ENCODE measurements around the gene SH3D19.
"Not testable (repeated sequence)": the region's sequence is repeated elsewhere in the genome, so short reads cannot be mapped to it uniquely, and the experiment has no call there.

SH3D19 gene

DNA sequence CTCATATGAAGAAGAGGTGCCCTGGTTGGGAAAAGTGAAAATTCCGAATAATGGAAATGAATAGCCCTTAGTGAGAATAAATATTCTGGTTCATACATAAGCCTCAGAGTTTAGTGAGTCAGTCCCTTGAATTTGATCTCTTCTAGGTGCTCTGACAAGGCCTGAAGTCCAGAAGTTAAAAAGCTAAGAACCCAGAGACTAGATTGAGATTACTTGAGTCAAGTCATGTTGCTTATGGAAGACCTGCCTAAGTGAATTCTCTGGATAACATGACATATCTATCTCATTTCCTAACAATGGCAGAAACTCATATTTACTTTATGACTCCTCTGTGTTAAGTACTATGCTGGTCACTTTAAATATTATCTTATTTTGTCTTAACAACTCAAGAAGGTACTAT lies 58.9 kb downstream of the SH3D19 start:
- TF ChIP-seq CTCF (IDR thresholded peaks at IDR 0.05; ENCODE audit: control insufficient read depth, insufficient read depth, low read depth, low read length, missing control alignments): no peak
- DNase-seq (ENCODE audit: low read depth): no peak
- no peak overlapping the region for H3K4me3 ChIP-seq (ENCODE audit: control insufficient read depth, low read depth, low read length)

DNA sequence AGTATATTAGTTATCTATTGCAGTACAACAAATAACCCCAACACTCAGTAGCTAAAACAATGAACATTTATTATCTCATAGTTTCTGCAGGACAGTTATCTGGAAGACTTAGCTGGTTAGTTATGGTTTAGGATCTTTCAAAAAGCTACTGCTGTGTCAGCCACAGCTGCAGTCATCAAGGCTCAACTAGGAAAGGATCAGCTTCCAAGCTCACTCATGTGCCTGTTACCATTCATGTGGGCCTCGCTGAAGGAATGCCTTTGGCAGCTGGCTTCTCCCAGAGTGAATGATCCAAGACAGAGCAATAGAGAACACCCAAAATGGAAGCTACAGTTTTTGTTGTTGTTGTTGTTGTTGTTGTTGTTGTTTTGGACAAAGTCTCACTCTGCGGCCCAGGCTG lies 62.0 kb downstream of the SH3D19 start:
- H3K4me3 ChIP-seq (ENCODE audit: control insufficient read depth, low read depth, low read length): no peak overlapping the region
- TF ChIP-seq CTCF (IDR thresholded peaks at IDR 0.05; ENCODE audit: control insufficient read depth, insufficient read depth, low read depth, low read length, missing control alignments): no peak
- no peak for DNase-seq (ENCODE audit: low read depth)

DNA sequence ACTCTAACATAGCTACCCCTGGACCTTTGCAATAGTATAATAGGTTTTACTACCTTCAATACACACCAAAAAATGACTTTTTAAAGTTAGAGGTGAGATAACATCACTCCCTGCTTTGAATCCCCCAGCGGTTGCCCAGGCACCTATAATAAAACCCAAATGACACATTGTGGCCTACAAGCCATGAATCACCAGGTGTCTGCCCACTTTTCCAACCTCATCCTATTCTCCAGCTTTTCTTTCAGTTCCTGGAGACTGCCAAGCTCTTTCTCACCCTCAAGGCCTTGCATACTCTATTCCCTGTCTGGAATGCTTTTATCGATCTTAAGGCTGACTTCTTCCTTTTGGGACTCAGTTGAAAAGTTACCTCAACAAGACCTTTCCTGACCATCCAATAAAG lies 64.9 kb downstream of the SH3D19 start:
- H3K4me3 ChIP-seq (ENCODE audit: control insufficient read depth, low read depth, low read length): no peak overlapping the region
- DNase-seq (ENCODE audit: low read depth): no peak
- TF ChIP-seq CTCF (IDR thresholded peaks at IDR 0.05; ENCODE audit: control insufficient read depth, insufficient read depth, low read depth, low read length, missing control alignments): no peak

- DNase-seq (ENCODE audit: low read depth): no peak
- H3K4me3 ChIP-seq (ENCODE audit: control insufficient read depth, low read depth, low read length): no peak overlapping the region
- TF ChIP-seq CTCF (IDR thresholded peaks at IDR 0.05; ENCODE audit: control insufficient read depth, insufficient read depth, low read depth, low read length, missing control alignments): no peak
Measured at GRCh38 chr4:151259752-151260151, 65.7 kb downstream of the SH3D19 start.

- no peak for TF ChIP-seq CTCF (IDR thresholded peaks at IDR 0.05; ENCODE audit: control insufficient read depth, insufficient read depth, low read depth, low read length, missing control alignments)
- no peak for DNase-seq (ENCODE audit: low read depth)
Measured at GRCh38 chr4:151257704-151258103, 67.7 kb downstream of the SH3D19 start.

DNA sequence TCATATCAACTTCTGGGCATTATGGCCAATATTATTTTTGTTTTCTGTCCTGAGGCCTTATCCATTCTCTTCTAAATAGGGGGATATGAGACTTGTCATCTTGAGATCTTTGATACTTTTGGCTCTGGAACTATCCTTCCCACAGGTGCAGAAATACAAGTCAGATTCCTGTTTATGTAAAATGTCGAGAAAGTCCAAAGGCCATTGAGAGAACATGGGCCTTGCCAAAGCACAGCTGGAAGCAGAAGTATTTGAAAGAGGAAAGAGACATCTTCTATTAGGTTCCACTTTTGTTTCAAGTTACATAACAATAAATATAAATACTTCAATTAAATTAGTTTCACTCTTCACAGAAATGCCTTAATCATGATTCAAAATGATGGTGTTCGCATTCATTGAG lies 69.3 kb downstream of the SH3D19 start:
- TF ChIP-seq CTCF (IDR thresholded peaks at IDR 0.05; ENCODE audit: control insufficient read depth, insufficient read depth, low read depth, low read length, missing control alignments): no peak
- H3K4me3 ChIP-seq (ENCODE audit: control insufficient read depth, low read depth, low read length): no peak overlapping the region
- no peak for DNase-seq (ENCODE audit: low read depth)

More at GRCh38 chr4:151257704-151258103, 67.7 kb downstream of the SH3D19 start:
- H3K4me3 ChIP-seq (ENCODE audit: control insufficient read depth, low read depth, low read length): no peak overlapping the region

- not testable (repeated sequence) for DNase-seq (ENCODE audit: low read depth); H3K4me3 ChIP-seq (ENCODE audit: control insufficient read depth, low read depth, low read length)
Measured at GRCh38 chr4:151255680-151256079, 69.7 kb downstream of the SH3D19 start.

GRCh38 chr4:151255226-151255625 lies 70.2 kb downstream of the SH3D19 start:
- not testable (repeated sequence) for H3K4me3 ChIP-seq (ENCODE audit: control insufficient read depth, low read depth, low read length); DNase-seq (ENCODE audit: low read depth)

All from AG09309 (cell line).